HEK293 (cell line): ENCODE results near the gene SREBF1.

ENCODE experiments used
- BCL11B ChIP-seq: fragments of 450-650 bp; formaldehyde crosslinking; IDR thresholded peaks from 2 replicates; pipeline ENCODE4 v1.5.1; 2016; ENCODE audit warnings: low read depth, missing biosample characterization, missing genetic modification characterization
- GLIS2 ChIP-seq: fragments of 450-650 bp; formaldehyde crosslinking; IDR thresholded peaks from 2 replicates; pipeline ENCODE4 v1.5.1; 2016; ENCODE audit warnings: missing biosample characterization, missing genetic modification characterization
- IKZF3 ChIP-seq: fragments of 450-650 bp; IDR thresholded peaks from 2 replicates; pipeline ENCODE4 v1.5.0; 2018; ENCODE audit warnings: missing biosample characterization, mild to moderate bottlenecking, missing genetic modification characterization, moderate library complexity
- OSR2 ChIP-seq: fragments of 450-650 bp; formaldehyde crosslinking; IDR thresholded peaks from 2 replicates; pipeline ENCODE4 v1.5.1; 2016; ENCODE audit warnings: missing biosample characterization, missing genetic modification characterization
- WT1 ChIP-seq: fragments of 450-650 bp; formaldehyde crosslinking; IDR thresholded peaks from 2 replicates; pipeline ENCODE4 v1.5.1; 2016; ENCODE audit warnings: missing biosample characterization, missing genetic modification characterization
- ZBTB20 ChIP-seq: fragments of 450-650 bp; formaldehyde crosslinking; IDR thresholded peaks from 2 replicates; pipeline ENCODE4 v1.5.1; 2016; ENCODE audit warnings: missing biosample characterization, missing genetic modification characterization
- ZBTB26 ChIP-seq: fragments of 450-650 bp; formaldehyde crosslinking; optimal IDR thresholded peaks from 2 replicates; pipeline ENCODE3; 2016; ENCODE audit warnings: missing biosample characterization, mild to moderate bottlenecking, missing genetic modification characterization
- ZBTB6 ChIP-seq: fragments of 450-650 bp; formaldehyde crosslinking; IDR thresholded peaks from 2 replicates; pipeline ENCODE4 v1.5.1; 2017; ENCODE audit warnings: missing biosample characterization, missing genetic modification characterization
- ZBTB8A ChIP-seq: fragments of 450-650 bp; formaldehyde crosslinking; IDR thresholded peaks from 2 replicates; pipeline ENCODE4 v1.5.1; 2016; ENCODE audit warnings: missing biosample characterization, missing genetic modification characterization
- ZEB2 ChIP-seq: fragments of 450-650 bp; formaldehyde crosslinking; IDR thresholded peaks from 2 replicates; pipeline ENCODE4 v1.5.1; 2016; ENCODE audit warnings: missing biosample characterization, missing genetic modification characterization
- ZFP69B ChIP-seq: fragments of 450-650 bp; formaldehyde crosslinking; IDR thresholded peaks from 2 replicates; pipeline ENCODE4 v1.5.1; 2016; ENCODE audit warnings: missing biosample characterization, missing genetic modification characterization
- ZNF146 ChIP-seq: fragments of 450-650 bp; formaldehyde crosslinking; IDR thresholded peaks from 2 replicates; pipeline ENCODE4 v1.5.1; 2016; ENCODE audit warnings: missing biosample characterization, missing genetic modification characterization
- ZNF341 ChIP-seq: fragments of 450-650 bp; formaldehyde crosslinking; IDR thresholded peaks from 2 replicates; pipeline ENCODE4; 2016; ENCODE audit warnings: low read depth, missing biosample characterization, missing genetic modification characterization
- ZNF354C ChIP-seq: fragments of 450-650 bp; formaldehyde crosslinking; IDR thresholded peaks from 2 replicates; pipeline ENCODE4 v1.5.1; 2016; ENCODE audit warnings: missing biosample characterization, missing genetic modification characterization, low read depth, borderline replicate concordance
- ZNF394 ChIP-seq: fragments of 450-650 bp; formaldehyde crosslinking; IDR thresholded peaks from 2 replicates; pipeline ENCODE4 v1.5.1; 2016; ENCODE audit warnings: missing biosample characterization, missing genetic modification characterization, mild to moderate bottlenecking, moderate library complexity, borderline replicate concordance
- ZNF561 ChIP-seq: fragments of 450-650 bp; IDR thresholded peaks from 2 replicates; pipeline ENCODE4 v1.5.1; 2018; ENCODE audit warnings: missing biosample characterization, missing genetic modification characterization, borderline replicate concordance
- ZNF658 ChIP-seq: fragments of 450-650 bp; formaldehyde crosslinking; IDR thresholded peaks from 2 replicates; pipeline ENCODE4; 2016; ENCODE audit warnings: missing biosample characterization, missing genetic modification characterization
- ZSCAN30 ChIP-seq: fragments of 450-650 bp; IDR thresholded peaks from 2 replicates; pipeline ENCODE4 v1.5.1; 2018; ENCODE audit warnings: missing biosample characterization, mild to moderate bottlenecking, missing genetic modification characterization, moderate library complexity
- TF ChIP-seq, protein P1 (sequence below): fragments of 450-650 bp; formaldehyde crosslinking; conservative IDR thresholded peaks from 2 replicates; pipeline ENCODE4 v1.5.1; 2016; ENCODE audit warnings: low read depth, missing biosample characterization, missing genetic modification characterization
- TF ChIP-seq, protein P2 (sequence below): fragments of 450-650 bp; formaldehyde crosslinking; IDR thresholded peaks from 2 replicates; pipeline ENCODE4 v1.5.1; 2016; ENCODE audit warnings: missing biosample characterization, missing genetic modification characterization
- TF ChIP-seq, protein P3 (sequence below): fragments of 450-650 bp; formaldehyde crosslinking; conservative IDR thresholded peaks from 2 replicates; pipeline ENCODE4 v1.5.1; 2016; ENCODE audit warnings: low read depth, missing biosample characterization, missing genetic modification characterization
- TF ChIP-seq, protein P4 (sequence below): fragments of 450-650 bp; formaldehyde crosslinking; IDR thresholded peaks from 2 replicates; pipeline ENCODE4 v1.5.1; 2016; ENCODE audit warnings: missing biosample characterization, missing genetic modification characterization
- TF ChIP-seq, protein P5 (sequence below): fragments of 450-650 bp; formaldehyde crosslinking; IDR thresholded peaks from 2 replicates; pipeline ENCODE4 v1.5.1; 2016; ENCODE audit warnings: missing biosample characterization, missing genetic modification characterization

The SREBF1 gene

DNA sequence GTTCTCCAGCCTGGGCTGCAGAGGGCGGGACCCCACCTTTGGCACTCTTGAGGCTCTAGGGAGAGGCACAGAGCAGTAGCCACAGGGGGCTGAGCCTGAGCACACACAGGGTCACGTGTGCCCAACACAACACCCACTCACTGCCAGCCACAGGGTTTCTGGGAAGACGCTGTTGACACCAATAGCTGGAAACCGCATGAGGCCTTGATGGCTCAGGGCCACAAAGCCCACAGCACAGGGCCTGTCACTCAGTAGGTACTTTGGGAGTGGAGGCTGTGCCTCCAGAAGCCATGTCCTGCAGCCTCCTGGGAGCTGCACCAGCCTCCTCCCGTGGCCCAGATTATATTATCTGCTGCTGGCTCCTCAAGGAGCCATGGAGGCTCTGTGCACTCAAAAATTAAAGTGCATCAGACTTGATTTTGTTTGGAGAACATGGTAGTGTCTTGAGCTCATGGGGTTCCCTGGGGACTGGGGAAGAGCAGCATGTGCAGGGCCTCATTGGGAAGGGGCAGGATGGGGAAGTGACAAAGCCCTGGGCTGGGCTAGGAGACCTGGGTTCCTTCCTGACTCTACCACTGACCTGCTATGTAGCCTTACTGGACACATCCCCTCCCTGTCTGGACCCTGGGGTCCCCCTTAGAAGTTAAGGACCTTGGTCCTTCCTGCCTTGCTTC, 12.5 kb upstream of the SREBF1 start (continued):
- TF ChIP-seq, protein P1, sequence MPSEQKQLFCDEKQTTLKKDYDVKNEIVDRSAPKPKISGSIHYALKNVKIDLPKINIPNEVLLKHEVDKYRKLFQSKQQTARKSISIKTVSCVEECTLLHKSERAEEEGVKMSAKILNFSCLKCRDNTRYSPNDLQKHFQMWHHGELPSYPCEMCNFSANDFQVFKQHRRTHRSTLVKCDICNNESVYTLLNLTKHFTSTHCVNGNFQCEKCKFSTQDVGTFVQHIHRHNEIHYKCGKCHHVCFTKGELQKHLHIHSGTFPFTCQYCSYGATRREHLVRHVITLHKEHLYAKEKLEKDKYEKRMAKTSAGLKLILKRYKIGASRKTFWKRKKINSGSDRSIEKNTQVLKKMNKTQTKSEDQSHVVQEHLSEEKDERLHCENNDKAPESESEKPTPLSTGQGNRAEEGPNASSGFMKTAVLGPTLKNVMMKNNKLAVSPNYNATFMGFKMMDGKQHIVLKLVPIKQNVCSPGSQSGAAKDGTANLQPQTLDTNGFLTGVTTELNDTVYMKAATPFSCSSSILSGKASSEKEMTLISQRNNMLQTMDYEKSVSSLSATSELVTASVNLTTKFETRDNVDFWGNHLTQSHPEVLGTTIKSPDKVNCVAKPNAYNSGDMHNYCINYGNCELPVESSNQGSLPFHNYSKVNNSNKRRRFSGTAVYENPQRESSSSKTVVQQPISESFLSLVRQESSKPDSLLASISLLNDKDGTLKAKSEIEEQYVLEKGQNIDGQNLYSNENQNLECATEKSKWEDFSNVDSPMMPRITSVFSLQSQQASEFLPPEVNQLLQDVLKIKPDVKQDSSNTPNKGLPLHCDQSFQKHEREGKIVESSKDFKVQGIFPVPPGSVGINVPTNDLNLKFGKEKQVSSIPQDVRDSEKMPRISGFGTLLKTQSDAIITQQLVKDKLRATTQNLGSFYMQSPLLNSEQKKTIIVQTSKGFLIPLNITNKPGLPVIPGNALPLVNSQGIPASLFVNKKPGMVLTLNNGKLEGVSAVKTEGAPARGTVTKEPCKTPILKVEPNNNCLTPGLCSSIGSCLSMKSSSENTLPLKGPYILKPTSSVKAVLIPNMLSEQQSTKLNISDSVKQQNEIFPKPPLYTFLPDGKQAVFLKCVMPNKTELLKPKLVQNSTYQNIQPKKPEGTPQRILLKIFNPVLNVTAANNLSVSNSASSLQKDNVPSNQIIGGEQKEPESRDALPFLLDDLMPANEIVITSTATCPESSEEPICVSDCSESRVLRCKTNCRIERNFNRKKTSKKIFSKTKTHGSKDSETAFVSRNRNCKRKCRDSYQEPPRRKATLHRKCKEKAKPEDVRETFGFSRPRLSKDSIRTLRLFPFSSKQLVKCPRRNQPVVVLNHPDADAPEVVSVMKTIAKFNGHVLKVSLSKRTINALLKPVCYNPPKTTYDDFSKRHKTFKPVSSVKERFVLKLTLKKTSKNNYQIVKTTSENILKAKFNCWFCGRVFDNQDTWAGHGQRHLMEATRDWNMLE (tag by site-specific recombination): no peak
- 0 out of 2 replicates have a peak, but pooled peaks have one; percentile 61 for TF ChIP-seq ZNF561 (tag by site-specific recombination)
- TF ChIP-seq, protein P2, sequence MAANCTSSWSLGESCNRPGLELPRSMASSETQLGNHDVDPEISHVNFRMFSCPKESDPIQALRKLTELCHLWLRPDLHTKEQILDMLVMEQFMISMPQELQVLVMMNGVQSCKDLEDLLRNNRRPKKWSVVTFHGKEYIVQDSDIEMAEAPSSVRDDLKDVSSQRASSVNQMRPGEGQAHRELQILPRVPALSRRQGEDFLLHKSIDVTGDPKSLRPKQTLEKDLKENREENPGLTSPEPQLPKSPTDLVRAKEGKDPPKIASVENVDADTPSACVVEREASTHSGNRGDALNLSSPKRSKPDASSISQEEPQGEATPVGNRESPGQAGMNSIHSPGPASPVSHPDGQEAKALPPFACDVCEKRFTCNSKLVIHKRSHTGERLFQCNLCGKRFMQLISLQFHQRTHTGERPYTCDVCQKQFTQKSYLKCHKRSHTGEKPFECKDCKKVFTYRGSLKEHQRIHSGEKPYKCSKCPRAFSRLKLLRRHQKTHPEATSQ (tag by site-specific recombination): no peak
- TF ChIP-seq, protein P3, sequence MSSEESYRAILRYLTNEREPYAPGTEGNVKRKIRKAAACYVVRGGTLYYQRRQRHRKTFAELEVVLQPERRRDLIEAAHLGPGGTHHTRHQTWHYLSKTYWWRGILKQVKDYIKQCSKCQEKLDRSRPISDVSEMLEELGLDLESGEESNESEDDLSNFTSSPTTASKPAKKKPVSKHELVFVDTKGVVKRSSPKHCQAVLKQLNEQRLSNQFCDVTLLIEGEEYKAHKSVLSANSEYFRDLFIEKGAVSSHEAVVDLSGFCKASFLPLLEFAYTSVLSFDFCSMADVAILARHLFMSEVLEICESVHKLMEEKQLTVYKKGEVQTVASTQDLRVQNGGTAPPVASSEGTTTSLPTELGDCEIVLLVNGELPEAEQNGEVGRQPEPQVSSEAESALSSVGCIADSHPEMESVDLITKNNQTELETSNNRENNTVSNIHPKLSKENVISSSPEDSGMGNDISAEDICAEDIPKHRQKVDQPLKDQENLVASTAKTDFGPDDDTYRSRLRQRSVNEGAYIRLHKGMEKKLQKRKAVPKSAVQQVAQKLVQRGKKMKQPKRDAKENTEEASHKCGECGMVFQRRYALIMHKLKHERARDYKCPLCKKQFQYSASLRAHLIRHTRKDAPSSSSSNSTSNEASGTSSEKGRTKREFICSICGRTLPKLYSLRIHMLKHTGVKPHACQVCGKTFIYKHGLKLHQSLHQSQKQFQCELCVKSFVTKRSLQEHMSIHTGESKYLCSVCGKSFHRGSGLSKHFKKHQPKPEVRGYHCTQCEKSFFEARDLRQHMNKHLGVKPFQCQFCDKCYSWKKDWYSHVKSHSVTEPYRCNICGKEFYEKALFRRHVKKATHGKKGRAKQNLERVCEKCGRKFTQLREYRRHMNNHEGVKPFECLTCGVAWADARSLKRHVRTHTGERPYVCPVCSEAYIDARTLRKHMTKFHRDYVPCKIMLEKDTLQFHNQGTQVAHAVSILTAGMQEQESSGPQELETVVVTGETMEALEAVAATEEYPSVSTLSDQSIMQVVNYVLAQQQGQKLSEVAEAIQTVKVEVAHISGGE: no peak
- 0 out of 2 replicates have a peak, but pooled peaks have one; percentile 37 for TF ChIP-seq ZFP69B (tag by site-specific recombination)
- TF ChIP-seq, protein P4, sequence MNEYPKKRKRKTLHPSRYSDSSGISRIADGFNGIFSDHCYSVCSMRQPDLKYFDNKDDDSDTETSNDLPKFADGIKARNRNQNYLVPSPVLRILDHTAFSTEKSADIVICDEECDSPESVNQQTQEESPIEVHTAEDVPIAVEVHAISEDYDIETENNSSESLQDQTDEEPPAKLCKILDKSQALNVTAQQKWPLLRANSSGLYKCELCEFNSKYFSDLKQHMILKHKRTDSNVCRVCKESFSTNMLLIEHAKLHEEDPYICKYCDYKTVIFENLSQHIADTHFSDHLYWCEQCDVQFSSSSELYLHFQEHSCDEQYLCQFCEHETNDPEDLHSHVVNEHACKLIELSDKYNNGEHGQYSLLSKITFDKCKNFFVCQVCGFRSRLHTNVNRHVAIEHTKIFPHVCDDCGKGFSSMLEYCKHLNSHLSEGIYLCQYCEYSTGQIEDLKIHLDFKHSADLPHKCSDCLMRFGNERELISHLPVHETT (tag by site-specific recombination): 0 out of 2 replicates have a peak, but pooled peaks have one; percentile 30
- TF ChIP-seq, protein P5, sequence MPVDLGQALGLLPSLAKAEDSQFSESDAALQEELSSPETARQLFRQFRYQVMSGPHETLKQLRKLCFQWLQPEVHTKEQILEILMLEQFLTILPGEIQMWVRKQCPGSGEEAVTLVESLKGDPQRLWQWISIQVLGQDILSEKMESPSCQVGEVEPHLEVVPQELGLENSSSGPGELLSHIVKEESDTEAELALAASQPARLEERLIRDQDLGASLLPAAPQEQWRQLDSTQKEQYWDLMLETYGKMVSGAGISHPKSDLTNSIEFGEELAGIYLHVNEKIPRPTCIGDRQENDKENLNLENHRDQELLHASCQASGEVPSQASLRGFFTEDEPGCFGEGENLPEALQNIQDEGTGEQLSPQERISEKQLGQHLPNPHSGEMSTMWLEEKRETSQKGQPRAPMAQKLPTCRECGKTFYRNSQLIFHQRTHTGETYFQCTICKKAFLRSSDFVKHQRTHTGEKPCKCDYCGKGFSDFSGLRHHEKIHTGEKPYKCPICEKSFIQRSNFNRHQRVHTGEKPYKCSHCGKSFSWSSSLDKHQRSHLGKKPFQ (tag by site-specific recombination): no peak; the same call in 1 of the 2 replicates
- TF ChIP-seq ZBTB8A (tag by site-specific recombination): peak; percentile 72
- TF ChIP-seq IKZF3: peak; percentile 67
- TF ChIP-seq ZNF394: peak; percentile 54; the same call in 1 of the 2 replicates
- TF ChIP-seq ZNF354C (tag by site-specific recombination): no peak
- peak; percentile 18; the same call in 1 of the 2 replicates for TF ChIP-seq WT1 (tag by site-specific recombination)
- peak; percentile 50; the same call in 1 of the 2 replicates for TF ChIP-seq ZBTB6
- TF ChIP-seq ZBTB20 (tag by site-specific recombination): peak; percentile 37; the same call in 1 of the 2 replicates
- TF ChIP-seq ZNF658: no peak
- no peak for TF ChIP-seq ZNF146 (tag by site-specific recombination)
- TF ChIP-seq ZEB2 (tag by site-specific recombination): peak; percentile 32; the same call in 1 of the 2 replicates
- TF ChIP-seq ZSCAN30: peak; percentile 94
- TF ChIP-seq ZNF341: peak; percentile 48
- 0 out of 2 replicates have a peak, but pooled peaks have one; percentile 16 for TF ChIP-seq BCL11B (tag by site-specific recombination)
- TF ChIP-seq OSR2: peak; percentile 93
- peak; percentile 86 for TF ChIP-seq GLIS2 (tag by site-specific recombination)
- peak; percentile 18 for TF ChIP-seq ZBTB26 (tag by site-specific recombination)
